OCI-LY7 (cell line): ENCODE measurements around the gene JPH2. TPM values are rescaled to one million over a fixed set of nuclear protein-coding genes. Genes with fewer than 3 reads are reported as not detected.

Experiments
- BruUV-seq: library from RNA; stranded (reverse); fragments of 400-500 nt; replicated peaks from 2 replicates; lab custom pipeline; 2021; lab: Mats Ljungman, UMichigan
- CTCF ChIA-PET: fragments of 300-600 bp; sonication (Branson Sonifier 250); formaldehyde crosslinking; loops from one replicate; lab custom pipeline; 2022; ENCODE audit warnings: antibody characterized with exemption; ENCODE audit not compliant: unreplicated experiment; lab: Charles Lee
- POLR2A ChIA-PET: fragments of 300-600 bp; sonication (Branson Sonifier 250); formaldehyde crosslinking; loops from one replicate; lab custom pipeline; 2022; ENCODE audit warnings: antibody characterized with exemption; lab: Charles Lee
- DNase-seq: peaks from one replicate; pipeline ENCODE4 v3.0.0-alpha.2; 2015; ENCODE audit warnings: low spot score
- H2AFZ ChIP-seq: fragments of 200-600 bp; sonication (generic), shearing (Covaris generic); 2 replicates; pipeline ENCODE4 v1.6.1; 2014; ENCODE audit warnings: mild to moderate bottlenecking, antibody characterized with exemption, low read length, moderate library complexity
- H3K27ac ChIP-seq: fragments of 200-600 bp; sonication (generic); 2 replicates; pipeline ENCODE4 v1.5.1; 2014; ENCODE audit warnings: mixed run types, low read depth, mild to moderate bottlenecking, moderate library complexity, low read length, inconsistent platforms; ENCODE audit not compliant: poor library complexity, severe bottlenecking
- H3K36me3 ChIP-seq: fragments of 200-600 bp; sonication (generic); 2 replicates; pipeline ENCODE4 v1.6.1; 2014; ENCODE audit warnings: mild to moderate bottlenecking, antibody characterized with exemption, low read length, moderate library complexity, mixed read lengths; ENCODE audit not compliant: insufficient read depth
- H3K4me1 ChIP-seq: fragments of 200-600 bp; sonication (generic); 2 replicates; pipeline ENCODE4 v1.5.1; 2014; ENCODE audit warnings: mild to moderate bottlenecking, low read length; ENCODE audit not compliant: insufficient read depth, poor library complexity, severe bottlenecking
- H3K4me2 ChIP-seq: fragments of 200-600 bp; sonication (generic); 2 replicates; pipeline ENCODE4 v1.6.1; 2014; ENCODE audit warnings: mild to moderate bottlenecking, low read length
- H3K4me3 ChIP-seq: fragments of 200-600 bp; sonication (generic); 2 replicates; pipeline ENCODE4 v1.5.1; 2014; ENCODE audit warnings: mild to moderate bottlenecking, low read depth, low read length; ENCODE audit not compliant: poor library complexity, severe bottlenecking
- H3K79me2 ChIP-seq: fragments of 200-600 bp; sonication (generic); 2 replicates; pipeline ENCODE4 v1.6.1; 2016; ENCODE audit warnings: low read depth, mild to moderate bottlenecking, low read length, moderate library complexity, mixed read lengths; ENCODE audit not compliant: insufficient read depth
- H3K9me2 ChIP-seq: fragments of 200-600 bp; sonication (generic); 2 replicates; pipeline ENCODE4 v1.6.1; 2016; ENCODE audit warnings: mild to moderate bottlenecking, low read length, mixed read lengths; ENCODE audit not compliant: insufficient read depth
- H3K9me3 ChIP-seq: fragments of 200-600 bp; sonication (generic); 2 replicates; pipeline ENCODE4 v1.6.1; 2014; ENCODE audit warnings: mild to moderate bottlenecking, mixed run types, low read length, mixed read lengths
- H4K20me1 ChIP-seq: fragments of 200-600 bp; sonication (generic); 2 replicates; pipeline ENCODE4 v1.6.1; 2014; ENCODE audit warnings: mild to moderate bottlenecking, antibody characterized with exemption, low read length, moderate library complexity, mixed read lengths; ENCODE audit not compliant: insufficient read depth
- EZH2phosphoT487 ChIP-seq: fragments of 200-600 bp; sonication (generic); IDR thresholded peaks from 2 replicates; pipeline ENCODE4 v1.6.1; 2018; ENCODE audit warnings: low read depth, borderline replicate concordance, mild to moderate bottlenecking, mixed run types, antibody characterized with exemption, low read length, moderate library complexity, mixed read lengths
- intact Hi-C: fragments of 100-400 bp; cut with micrococcal nuclease; formaldehyde crosslinking; loops from one replicate; pipeline ENCODE4 v1.10.0; 2022; ENCODE audit not compliant: unreplicated experiment
- total RNA-seq, 2 experiments: library from RNA; depleted of rRNA in 1 of 2; stranded (reverse); fragments of >200 nt in 1 of 2; shearing (Covaris generic) in 1 of 2; gene quantifications; 2 replicates each; pipeline ENCODE4 v1.2.3, GENCODE V29; 2014 to 2022
- TF ChIP-seq, protein P1 (sequence below): fragments of 200-600 bp; sonication (generic); conservative IDR thresholded peaks from 2 replicates; pipeline ENCODE4 v1.5.1; 2014; ENCODE audit warnings: mild to moderate bottlenecking, antibody characterized with exemption, low read length, moderate library complexity, mixed read lengths

JPH2 gene
- total RNA-seq, 2 experiments from 2014 or later, result not detected

- H2AFZ ChIP-seq, result no peak overlapping the region
- H3K36me3 ChIP-seq, result no peaks in the 10 kb centered on the region
- intact Hi-C loops, result no loop called here
- no peaks in the 10 kb centered on the region for H3K9me2 ChIP-seq
- CTCF ChIA-PET, result no interaction called here
- BruUV-seq, result no TSS peak
- POLR2A ChIA-PET, result interaction anchor here (1.5 kb wide), 1 partner anchor 10 kb away, joined by 3 read pairs; no protein-coding TSS in a partner anchor
- H3K9me3 ChIP-seq, result no peaks in the 10 kb centered on the region
- TF ChIP-seq, protein P1, sequence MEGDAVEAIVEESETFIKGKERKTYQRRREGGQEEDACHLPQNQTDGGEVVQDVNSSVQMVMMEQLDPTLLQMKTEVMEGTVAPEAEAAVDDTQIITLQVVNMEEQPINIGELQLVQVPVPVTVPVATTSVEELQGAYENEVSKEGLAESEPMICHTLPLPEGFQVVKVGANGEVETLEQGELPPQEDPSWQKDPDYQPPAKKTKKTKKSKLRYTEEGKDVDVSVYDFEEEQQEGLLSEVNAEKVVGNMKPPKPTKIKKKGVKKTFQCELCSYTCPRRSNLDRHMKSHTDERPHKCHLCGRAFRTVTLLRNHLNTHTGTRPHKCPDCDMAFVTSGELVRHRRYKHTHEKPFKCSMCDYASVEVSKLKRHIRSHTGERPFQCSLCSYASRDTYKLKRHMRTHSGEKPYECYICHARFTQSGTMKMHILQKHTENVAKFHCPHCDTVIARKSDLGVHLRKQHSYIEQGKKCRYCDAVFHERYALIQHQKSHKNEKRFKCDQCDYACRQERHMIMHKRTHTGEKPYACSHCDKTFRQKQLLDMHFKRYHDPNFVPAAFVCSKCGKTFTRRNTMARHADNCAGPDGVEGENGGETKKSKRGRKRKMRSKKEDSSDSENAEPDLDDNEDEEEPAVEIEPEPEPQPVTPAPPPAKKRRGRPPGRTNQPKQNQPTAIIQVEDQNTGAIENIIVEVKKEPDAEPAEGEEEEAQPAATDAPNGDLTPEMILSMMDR, result no peak
- TF ChIP-seq EZH2phosphoT487, result no peak
- H3K4me1 ChIP-seq, result no peaks in the 10 kb centered on the region
- no peak overlapping the region for H3K27ac ChIP-seq
- H3K79me2 ChIP-seq, result no peaks in the 10 kb centered on the region
- H3K4me3 ChIP-seq, result no peak overlapping the region
- H3K4me2 ChIP-seq, result no peak overlapping the region
- H4K20me1 ChIP-seq, result no peaks in the 10 kb centered on the region
- no peak for DNase-seq
Measured at GRCh38 chr20:44098256-44098630, 88.7 kb downstream of the JPH2 start.

DNA sequence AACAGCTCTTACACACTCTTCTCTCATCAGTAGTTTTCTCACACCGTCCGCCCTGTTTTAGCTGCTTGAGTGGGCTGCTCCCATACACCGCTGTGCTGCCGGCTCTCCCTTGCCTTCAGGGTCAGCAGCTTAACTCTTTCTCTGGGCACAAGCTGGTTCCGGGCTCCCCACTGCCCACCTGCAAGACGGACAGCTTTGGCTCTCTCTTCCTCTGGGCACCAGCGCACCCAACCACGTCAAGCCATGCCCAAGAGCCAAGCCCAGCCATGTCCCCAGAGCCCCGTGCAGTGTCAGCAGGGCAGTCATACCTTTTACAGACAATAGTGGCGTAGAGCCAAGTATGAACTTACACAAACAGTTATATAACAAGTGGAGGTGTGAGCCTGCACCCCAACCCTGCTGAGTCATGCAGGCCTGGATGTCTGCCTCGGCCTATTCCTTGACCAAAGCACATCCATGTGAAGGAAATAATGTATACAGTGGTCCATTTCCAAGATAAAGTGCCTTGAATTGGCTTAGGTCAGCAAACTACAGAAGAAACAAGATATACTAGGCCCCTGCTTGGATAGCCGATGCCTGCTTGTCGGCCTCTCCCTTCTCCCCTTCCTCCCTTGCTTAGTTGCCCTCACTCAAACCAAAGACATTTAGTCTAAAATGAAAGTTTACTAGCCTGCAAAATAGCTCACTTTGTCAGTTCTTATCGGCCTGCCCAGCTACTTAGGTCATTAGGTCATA, 89.3 kb downstream of the JPH2 start:
- Histone ChIP-seq H3K9me3 (no peaks in the 10 kb centered on the region), H3K4me3 (no peak overlapping the region), H3K27ac (no peak overlapping the region), H2AFZ (no peak overlapping the region), H3K9me2 (no peaks in the 10 kb centered on the region), H4K20me1 (no peaks in the 10 kb centered on the region), H3K4me1 (no peaks in the 10 kb centered on the region), H3K4me2 (no peak overlapping the region), H3K79me2 (no peaks in the 10 kb centered on the region), H3K36me3 (no peaks in the 10 kb centered on the region)
- ChIA-PET CTCF (no interaction called here), POLR2A (interaction anchor here (1.5 kb wide), 1 partner anchor 11 kb away, joined by 3 read pairs; no protein-coding TSS in a partner anchor)
- no peak for TF ChIP-seq EZH2phosphoT487
- TF ChIP-seq, protein P1, result no peak
- no TSS peak for BruUV-seq
- no peak for DNase-seq
- intact Hi-C loops, result no loop called here

DNA sequence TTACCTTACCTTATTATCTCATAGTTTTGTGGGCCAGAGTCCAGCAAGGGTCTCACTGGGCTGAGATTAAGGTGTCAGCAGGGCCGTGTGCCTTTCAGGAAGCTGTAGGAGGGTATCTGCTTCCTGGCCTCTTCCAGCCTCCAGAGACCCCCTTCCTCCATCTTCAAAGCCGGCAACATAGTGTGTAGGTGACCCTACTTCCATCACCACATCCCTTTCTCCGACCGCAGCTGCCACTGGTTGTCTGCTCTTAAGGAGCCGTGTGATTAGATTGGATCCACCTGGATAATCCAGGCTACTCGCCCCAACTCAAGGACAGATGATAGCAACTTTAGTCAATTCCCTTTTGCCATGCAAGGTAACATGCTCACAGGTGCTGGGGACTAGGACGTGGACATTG, 91.2 kb downstream of the JPH2 start:
- Histone ChIP-seq H3K4me2 (no peak overlapping the region), H2AFZ (no peak overlapping the region), H3K9me2 (no peaks in the 10 kb centered on the region), H3K4me3 (no peak overlapping the region), H3K36me3 (no peaks in the 10 kb centered on the region), H4K20me1 (no peaks in the 10 kb centered on the region), H3K9me3 (no peaks in the 10 kb centered on the region), H3K27ac (no peak overlapping the region), H3K4me1 (no peaks in the 10 kb centered on the region), H3K79me2 (no peaks in the 10 kb centered on the region)
- ChIA-PET CTCF (no interaction called here), POLR2A (interaction anchor here (0.6 kb wide), 1 partner anchor 662 kb away, joined by 3 read pairs; no protein-coding TSS in a partner anchor)
- BruUV-seq, result no TSS peak
- DNase-seq, result no peak
- intact Hi-C loops, result no loop called here
- TF ChIP-seq EZH2phosphoT487, result no peak
- TF ChIP-seq, protein P1, result no peak
